ENCODE data around the gene MCFD2.

Gene MCFD2

GRCh38 chr2:46871976-46872381 is 43.6 kb downstream of the MCFD2 start:
- no peak for DNase-seq

GRCh38 chr2:46870051-46870839 is 45.4 kb downstream of the MCFD2 start:
- DNase-seq: no peak

- no peak for DNase-seq
These were observed 46.0 kb downstream of the MCFD2 start for GRCh38 chr2:46869621-46870020.

GRCh38 chr2:46866770-46867246 is 48.8 kb downstream of the MCFD2 start:
- DNase-seq: no peak

- DNase-seq: no peak
These were observed 50.2 kb downstream of the MCFD2 start for GRCh38 chr2:46865181-46865970.

GRCh38 chr2:46863882-46864281 is 51.7 kb downstream of the MCFD2 start:
- no peak for DNase-seq

- no peak for DNase-seq
These were observed 53.1 kb downstream of the MCFD2 start for GRCh38 chr2:46862514-46862913.

GRCh38 chr2:46861916-46862315 is 53.7 kb downstream of the MCFD2 start:
- no peak for DNase-seq

GRCh38 chr2:46859482-46859881 is 56.1 kb downstream of the MCFD2 start:
- no peak for DNase-seq

- DNase-seq: no peak
These were observed 56.9 kb downstream of the MCFD2 start for GRCh38 chr2:46858702-46859090.

- DNase-seq: no peak
These were observed 57.5 kb downstream of the MCFD2 start for GRCh38 chr2:46857871-46858701.

- DNase-seq: no peak
These were observed 59.3 kb downstream of the MCFD2 start for GRCh38 chr2:46856336-46856735.

- DNase-seq: no peak
These were observed 59.8 kb downstream of the MCFD2 start for GRCh38 chr2:46855805-46856204.

- no peak for DNase-seq
These were observed 61.3 kb downstream of the MCFD2 start for GRCh38 chr2:46854260-46854659.

- DNase-seq: no peak
These were observed 63.0 kb downstream of the MCFD2 start for GRCh38 chr2:46852598-46852997.

- DNase-seq: no peak
These were observed 63.5 kb downstream of the MCFD2 start for GRCh38 chr2:46852124-46852523.
